GM12801 (cell line): ENCODE results near the gene UTP20.

ENCODE experiments used
- TF ChIP-seq, protein P1 (sequence below): IDR thresholded peaks from one replicate; pipeline ENCODE4 v1.5.1; 2011; ENCODE audit warnings: control low read depth; ENCODE audit not compliant: insufficient read length; ENCODE audit errors: extremely low read depth

The UTP20 gene

GRCh38 chr12:101351682-101352081 lies 71.8 kb downstream of the UTP20 start:
- TF ChIP-seq, protein P1, sequence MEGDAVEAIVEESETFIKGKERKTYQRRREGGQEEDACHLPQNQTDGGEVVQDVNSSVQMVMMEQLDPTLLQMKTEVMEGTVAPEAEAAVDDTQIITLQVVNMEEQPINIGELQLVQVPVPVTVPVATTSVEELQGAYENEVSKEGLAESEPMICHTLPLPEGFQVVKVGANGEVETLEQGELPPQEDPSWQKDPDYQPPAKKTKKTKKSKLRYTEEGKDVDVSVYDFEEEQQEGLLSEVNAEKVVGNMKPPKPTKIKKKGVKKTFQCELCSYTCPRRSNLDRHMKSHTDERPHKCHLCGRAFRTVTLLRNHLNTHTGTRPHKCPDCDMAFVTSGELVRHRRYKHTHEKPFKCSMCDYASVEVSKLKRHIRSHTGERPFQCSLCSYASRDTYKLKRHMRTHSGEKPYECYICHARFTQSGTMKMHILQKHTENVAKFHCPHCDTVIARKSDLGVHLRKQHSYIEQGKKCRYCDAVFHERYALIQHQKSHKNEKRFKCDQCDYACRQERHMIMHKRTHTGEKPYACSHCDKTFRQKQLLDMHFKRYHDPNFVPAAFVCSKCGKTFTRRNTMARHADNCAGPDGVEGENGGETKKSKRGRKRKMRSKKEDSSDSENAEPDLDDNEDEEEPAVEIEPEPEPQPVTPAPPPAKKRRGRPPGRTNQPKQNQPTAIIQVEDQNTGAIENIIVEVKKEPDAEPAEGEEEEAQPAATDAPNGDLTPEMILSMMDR = no peak

DNA sequence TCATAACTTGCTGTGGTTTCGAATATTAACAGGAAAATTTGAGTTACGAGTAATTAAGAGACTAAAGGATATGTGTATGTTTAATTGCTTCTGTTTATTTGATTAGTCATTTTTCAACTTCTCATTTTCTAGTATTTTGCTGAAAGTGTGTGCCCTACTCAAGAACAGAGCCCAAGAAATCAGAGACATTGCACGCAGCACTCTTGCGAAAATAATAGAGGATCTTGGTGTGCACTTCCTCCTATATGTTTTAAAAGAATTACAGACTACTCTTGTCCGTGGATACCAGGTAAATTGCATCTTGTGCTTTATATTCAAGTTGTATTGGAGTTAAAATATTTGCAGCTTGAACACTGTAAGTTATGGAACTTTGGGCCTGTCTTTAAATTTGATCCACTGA lies 76.9 kb downstream of the UTP20 start:
- TF ChIP-seq, protein P1 = no peak

GRCh38 chr12:101361455-101361854 lies 81.5 kb downstream of the UTP20 start:
- TF ChIP-seq, protein P1 = no peak

- TF ChIP-seq, protein P1 = no peak
Measured at GRCh38 chr12:101368016-101368415, 88.1 kb downstream of the UTP20 start.

- TF ChIP-seq, protein P1 = no peak
Measured at GRCh38 chr12:101372431-101372830, 92.5 kb downstream of the UTP20 start.

GRCh38 chr12:101375573-101375972 lies 95.7 kb downstream of the UTP20 start:
- TF ChIP-seq, protein P1 = no peak

GRCh38 chr12:101379149-101379548 lies 99.2 kb downstream of the UTP20 start:
- TF ChIP-seq, protein P1 = no peak

- TF ChIP-seq, protein P1 = no peak
Measured at GRCh38 chr12:101407049-101407435, 127.1 kb downstream of the UTP20 start.
